OCI-LY1 (cell line): ENCODE measurements around the gene TMEM238.

Experiments
- H2AFZ ChIP-seq: fragments of 200-600 bp; sonication (generic), shearing (Covaris generic); 2 replicates; pipeline ENCODE4 v1.6.0; 2014; ENCODE audit warnings: antibody characterized with exemption, mild to moderate bottlenecking, low read length
- H3F3A ChIP-seq: fragments of 200-600 bp; sonication (generic), shearing (Covaris generic); 2 replicates; pipeline ENCODE4 v1.6.0; 2014; ENCODE audit warnings: mild to moderate bottlenecking, antibody characterized with exemption, low read length, moderate library complexity; ENCODE audit not compliant: insufficient read depth
- H3K27ac ChIP-seq: fragments of 200-600 bp; sonication (generic); 2 replicates; pipeline ENCODE4 v1.5.1; 2014; ENCODE audit warnings: low read length, mixed run types, mild to moderate bottlenecking, low read depth; ENCODE audit not compliant: poor library complexity, severe bottlenecking
- H3K27me3 ChIP-seq: fragments of 200-600 bp; sonication (generic); 2 replicates; pipeline ENCODE4 v1.6.0; 2014; ENCODE audit warnings: antibody characterized with exemption, mild to moderate bottlenecking, low read length, moderate library complexity; ENCODE audit not compliant: insufficient read depth
- H3K36me3 ChIP-seq: fragments of 200-600 bp; sonication (generic); 2 replicates; pipeline ENCODE4 v1.6.1; 2014; ENCODE audit warnings: mild to moderate bottlenecking, antibody characterized with exemption, low read length, moderate library complexity, mixed read lengths; ENCODE audit not compliant: insufficient read depth
- H3K4me1 ChIP-seq: fragments of 200-600 bp; sonication (generic); 2 replicates; pipeline ENCODE4 v1.5.1; 2014; ENCODE audit warnings: mild to moderate bottlenecking, low read length, moderate library complexity; ENCODE audit not compliant: insufficient read depth, severe bottlenecking
- H3K4me2 ChIP-seq: fragments of 200-600 bp; sonication (generic), shearing (Covaris generic); 2 replicates; pipeline ENCODE4 v1.6.1; 2014; ENCODE audit warnings: low read length
- H3K4me3 ChIP-seq: fragments of 200-600 bp; sonication (generic); 2 replicates; pipeline ENCODE4 v1.5.1; 2014; ENCODE audit warnings: low read length, low read depth, mild to moderate bottlenecking, mixed read lengths; ENCODE audit not compliant: poor library complexity, severe bottlenecking
- H3K79me2 ChIP-seq: fragments of 200-600 bp; shearing (Covaris generic); 2 replicates; pipeline ENCODE4 v1.6.1; 2016; ENCODE audit warnings: mixed run types, low read length, mixed read lengths; ENCODE audit not compliant: insufficient read depth
- H3K9ac ChIP-seq: fragments of 200-600 bp; sonication (generic), shearing (Covaris generic); 2 replicates; pipeline ENCODE4 v1.6.1; 2014; ENCODE audit warnings: mild to moderate bottlenecking, low read length, mixed read lengths
- H3K9me2 ChIP-seq: fragments of 200-600 bp; sonication (generic), shearing (Covaris generic); 2 replicates; pipeline ENCODE4 v1.6.1; 2014; ENCODE audit warnings: low read depth, mild to moderate bottlenecking, low read length, mixed read lengths
- H3K9me3 ChIP-seq: fragments of 200-600 bp; shearing (Covaris generic); 2 replicates; pipeline ENCODE4 v1.6.1; 2014; ENCODE audit warnings: low read length, mixed read lengths
- H4K20me1 ChIP-seq: fragments of 200-600 bp; sonication (generic), shearing (Covaris generic); 2 replicates; pipeline ENCODE4 v1.6.0; 2016; ENCODE audit warnings: mild to moderate bottlenecking, low read length; ENCODE audit not compliant: insufficient read depth
- CTCF ChIP-seq: fragments of 200-600 bp; sonication (generic), shearing (Covaris generic); IDR thresholded peaks from 2 replicates; pipeline ENCODE4 v1.5.1; 2017; ENCODE audit warnings: mild to moderate bottlenecking, antibody characterized with exemption, low read length, moderate library complexity, mixed read lengths
- EZH2 ChIP-seq: fragments of 200-600 bp; sonication (generic), shearing (Covaris generic); IDR thresholded peaks from 2 replicates; pipeline ENCODE4 v1.8.0; 2017; ENCODE audit warnings: borderline replicate concordance, mixed run types, mild to moderate bottlenecking, antibody characterized with exemption, low read length, moderate library complexity, mixed read lengths

TMEM238 gene

GRCh38 chr19:55341171-55341588 is 42.9 kb downstream of the TMEM238 start:
- no peaks in the 10 kb centered on the region for H3F3A ChIP-seq
- H3K79me2 ChIP-seq, result no peaks in the 10 kb centered on the region
- no peaks in the 10 kb centered on the region for H3K27me3 ChIP-seq
- peak overlapping the region; percentile 85 for H3K9ac ChIP-seq
- H3K27ac ChIP-seq, result no peak overlapping the region
- H2AFZ ChIP-seq, result no peak overlapping the region
- TF ChIP-seq EZH2, result no peak
- TF ChIP-seq CTCF, result no peak
- peaks cover 25% of the 10 kb centered on the region for H3K4me1 ChIP-seq
- H3K4me3 ChIP-seq, result peak overlapping the region; percentile 73
- H4K20me1 ChIP-seq, result no peaks in the 10 kb centered on the region
- no peaks in the 10 kb centered on the region for H3K9me3 ChIP-seq
- peaks cover 14% of the 10 kb centered on the region for H3K36me3 ChIP-seq
- no peaks in the 10 kb centered on the region for H3K9me2 ChIP-seq
- peak overlapping the region; percentile 89 for H3K4me2 ChIP-seq

GRCh38 chr19:55340784-55341147 is 43.3 kb downstream of the TMEM238 start:
- Histone ChIP-seq H3F3A (no peaks in the 10 kb centered on the region), H3K79me2 (no peaks in the 10 kb centered on the region), H3K9ac (peak overlapping the region; percentile 85), H3K4me1 (peaks cover 25% of the 10 kb centered on the region), H3K27me3 (no peaks in the 10 kb centered on the region), H4K20me1 (no peaks in the 10 kb centered on the region), H3K9me3 (no peaks in the 10 kb centered on the region), H3K27ac (no peak overlapping the region), H3K4me2 (peak overlapping the region; percentile 89), H3K4me3 (peak overlapping the region; percentile 73), H3K36me3 (peaks cover 14% of the 10 kb centered on the region), H2AFZ (no peak overlapping the region), H3K9me2 (no peaks in the 10 kb centered on the region)
- TF ChIP-seq CTCF (peak; percentile 45; the same call in 1 of the 2 replicates), EZH2 (no peak)

- TF ChIP-seq EZH2 (no peak), CTCF (no peak)
- Histone ChIP-seq H3K27ac (no peak overlapping the region), H3F3A (no peaks in the 10 kb centered on the region), H3K4me3 (peak overlapping the region; percentile 73), H3K4me2 (peak overlapping the region; percentile 89), H3K9ac (peak overlapping the region; percentile 85), H3K9me3 (no peaks in the 10 kb centered on the region), H3K9me2 (no peaks in the 10 kb centered on the region), H3K27me3 (no peaks in the 10 kb centered on the region), H2AFZ (no peak overlapping the region), H3K36me3 (peaks cover 14% of the 10 kb centered on the region), H4K20me1 (no peaks in the 10 kb centered on the region), H3K79me2 (no peaks in the 10 kb centered on the region), H3K4me1 (peaks cover 25% of the 10 kb centered on the region)
Observed at GRCh38 chr19:55339889-55340783, 44.0 kb downstream of the TMEM238 start.
